PFSK-1 (cell line): ENCODE data around the gene CPT1B.

Source experiments
- FOXP2 ChIP-seq: optimal IDR thresholded peaks from 2 replicates; pipeline ENCODE3; 2011; ENCODE audit warnings: borderline replicate concordance, control low read depth, inconsistent platforms; ENCODE audit not compliant: insufficient read depth; ENCODE audit errors: extremely low read length, extremely low read depth
- POLR2AphosphoS5 ChIP-seq: IDR thresholded peaks from 2 replicates; pipeline ENCODE4 v1.6.1; 2012; ENCODE audit warnings: low read depth, mild to moderate bottlenecking, control low read depth, low read length, moderate library complexity
- REST ChIP-seq, 2 experiments: IDR thresholded peaks; 2 replicates each; pipeline versions ENCODE4 v1.6.1 to v1.8.0; 2011 to 2012; ENCODE audit warnings: low read depth in 2 of 2, low read length in 2 of 2, control low read depth in 1 of 2, inconsistent platforms in 1 of 2, mild to moderate bottlenecking in 1 of 2, moderate library complexity in 1 of 2; ENCODE audit not compliant: insufficient read depth in 1 of 2
- SIN3A ChIP-seq: IDR thresholded peaks from 2 replicates; pipeline ENCODE4 v1.6.1; 2012; ENCODE audit warnings: mild to moderate bottlenecking, low read length, moderate library complexity, borderline replicate concordance; ENCODE audit not compliant: insufficient read depth
- TAF1 ChIP-seq: IDR thresholded peaks from 2 replicates; pipeline ENCODE4 v1.6.1; 2012; ENCODE audit warnings: low read length, control low read depth, borderline replicate concordance; ENCODE audit not compliant: insufficient read depth

Gene CPT1B

DNA sequence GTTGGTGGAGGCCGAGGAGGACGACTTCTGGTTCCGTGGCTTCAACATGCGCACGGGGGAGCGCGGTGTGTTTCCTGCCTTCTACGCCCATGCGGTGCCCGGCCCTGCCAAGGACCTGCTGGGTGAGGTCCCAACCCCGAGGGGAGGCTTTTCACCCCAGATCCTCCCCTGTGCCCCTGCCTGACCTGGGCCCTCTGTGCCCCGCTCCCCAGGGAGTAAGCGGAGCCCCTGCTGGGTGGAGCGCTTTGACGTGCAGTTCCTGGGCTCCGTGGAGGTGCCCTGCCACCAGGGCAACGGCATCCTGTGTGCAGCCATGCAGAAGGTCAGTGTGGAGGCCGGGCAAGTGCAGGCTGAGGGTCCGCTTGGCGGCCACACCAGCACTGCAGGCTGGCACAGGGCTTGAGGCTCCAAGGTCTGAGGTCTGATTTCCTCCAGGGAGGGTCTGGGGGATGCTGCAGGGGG, 27.4 kb upstream of the CPT1B start:
- TF ChIP-seq FOXP2 (no peak), TAF1 (no peak), POLR2AphosphoS5 (no peak), SIN3A (no peak), REST (IDR thresholded peaks at IDR 0.05; ENCODE audit: insufficient read depth in 1 of 2, low read depth in 2 of 2, low read length in 2 of 2) (no peak)

GRCh38 chr22:50605002-50605612, 26.9 kb upstream of the CPT1B start:
- TF ChIP-seq TAF1 (no peak), SIN3A (no peak), REST (IDR thresholded peaks at IDR 0.05; ENCODE audit: insufficient read depth in 1 of 2, low read depth in 2 of 2, low read length in 2 of 2) (no peak), FOXP2 (no peak), POLR2AphosphoS5 (no peak)

DNA sequence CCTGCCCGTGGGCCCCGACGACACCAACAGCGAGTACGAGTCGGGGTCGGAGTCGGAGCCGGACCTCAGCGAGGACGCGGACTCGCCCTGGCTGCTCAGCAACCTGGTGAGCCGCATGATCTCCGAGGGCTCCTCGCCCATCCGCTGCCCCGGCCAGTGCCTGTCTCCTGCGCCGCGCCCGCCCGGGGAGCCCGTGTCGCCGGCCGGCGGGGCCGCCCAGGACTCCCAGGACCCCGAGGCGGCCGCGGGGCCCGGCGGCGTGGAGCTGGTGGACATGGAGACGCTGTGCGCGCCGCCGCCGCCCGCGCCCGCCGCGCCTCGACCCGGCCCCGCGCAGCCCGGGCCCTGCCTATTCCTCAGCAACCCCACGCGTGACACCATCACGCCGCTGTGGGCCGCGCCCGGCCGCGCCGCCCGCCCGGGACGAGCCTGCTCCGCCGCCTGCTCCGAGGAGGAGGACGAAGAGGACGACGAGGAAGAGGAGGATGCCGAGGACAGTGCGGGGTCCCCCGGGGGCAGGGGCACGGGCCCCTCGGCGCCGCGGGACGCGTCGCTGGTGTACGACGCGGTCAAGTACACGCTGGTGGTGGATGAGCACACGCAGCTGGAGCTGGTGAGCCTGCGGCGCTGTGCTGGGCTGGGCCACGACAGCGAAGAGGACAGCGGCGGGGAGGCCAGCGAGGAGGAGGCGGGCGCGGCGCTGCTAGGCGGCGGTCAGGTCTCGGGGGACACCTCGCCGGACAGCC, 26.2 kb upstream of the CPT1B start:
- no peak for TF ChIP-seq FOXP2
- no peak for TF ChIP-seq SIN3A
- TF ChIP-seq POLR2AphosphoS5: no peak
- TF ChIP-seq REST (IDR thresholded peaks at IDR 0.05; ENCODE audit: insufficient read depth in 1 of 2, low read depth in 2 of 2, low read length in 2 of 2): no peak
- no peak for TF ChIP-seq TAF1

- TF ChIP-seq REST (IDR thresholded peaks at IDR 0.05; ENCODE audit: insufficient read depth in 1 of 2, low read depth in 2 of 2, low read length in 2 of 2) (no peak), TAF1 (no peak), SIN3A (no peak)
These were observed 25.5 kb upstream of the CPT1B start for GRCh38 chr22:50603511-50604255.
